Fibroblast of the conjunctiva (primary cell): Measurements from ENCODE around the gene TK2.

Experiments
- DNase-seq: peaks from one replicate; pipeline ENCODE4 v3.0.0-alpha.2; 2010; ENCODE audit warnings: low read depth

Gene TK2

DNA sequence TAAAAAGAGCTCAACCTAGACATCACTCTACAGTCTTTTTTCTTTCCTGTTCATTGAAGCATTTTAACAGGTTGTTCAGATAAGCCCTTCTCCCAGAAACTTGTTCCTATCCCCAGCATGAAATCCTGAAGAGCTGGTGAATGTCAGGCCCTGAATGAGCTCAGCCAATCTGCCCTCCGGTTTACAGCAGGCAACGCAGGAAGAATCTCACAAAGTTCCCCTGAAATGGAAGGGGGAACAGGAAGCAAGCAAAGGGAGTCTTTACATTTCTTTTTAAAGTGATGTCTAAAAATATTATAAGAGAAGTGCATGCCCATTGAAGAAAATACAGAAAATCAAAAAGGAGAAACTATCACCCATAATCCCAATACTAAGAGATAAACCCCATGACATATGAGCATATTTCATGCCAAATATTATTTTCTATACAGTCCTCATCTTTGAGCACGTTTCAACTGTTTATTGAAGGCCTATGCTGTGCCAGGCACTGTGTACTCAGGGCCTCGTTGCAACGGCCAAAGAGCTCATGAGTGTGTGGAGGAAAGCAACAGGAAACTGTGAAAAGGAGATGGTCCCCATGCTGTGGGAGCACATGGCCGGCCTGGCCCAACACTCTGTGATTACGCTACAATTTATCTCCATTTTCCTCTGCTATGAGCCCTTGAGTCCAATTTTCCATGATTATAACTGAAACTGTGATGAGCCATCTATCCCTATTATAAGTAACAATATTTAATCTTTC lies 5.7 kb downstream of the TK2 start:
- DNase-seq: no peak

DNA sequence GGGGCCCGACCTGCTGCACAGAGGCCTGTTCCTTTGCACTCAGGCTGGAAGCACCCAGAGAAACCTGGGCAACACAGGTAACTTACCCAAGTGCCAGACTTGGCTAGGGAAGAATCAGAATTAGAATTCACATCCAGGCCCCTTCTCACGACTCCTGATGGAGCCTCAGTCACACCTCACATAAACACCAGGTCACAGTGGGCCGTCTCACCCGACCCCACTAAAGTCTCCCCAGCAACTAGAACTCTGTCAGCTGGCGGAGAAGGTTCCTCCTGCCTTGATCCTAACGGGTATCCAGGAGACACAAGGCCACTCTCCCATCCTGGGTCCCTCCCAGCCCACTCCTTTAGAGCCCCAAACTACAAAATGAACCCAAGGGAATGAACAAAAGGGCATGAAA lies 6.4 kb downstream of the TK2 start:
- DNase-seq: no peak

DNA sequence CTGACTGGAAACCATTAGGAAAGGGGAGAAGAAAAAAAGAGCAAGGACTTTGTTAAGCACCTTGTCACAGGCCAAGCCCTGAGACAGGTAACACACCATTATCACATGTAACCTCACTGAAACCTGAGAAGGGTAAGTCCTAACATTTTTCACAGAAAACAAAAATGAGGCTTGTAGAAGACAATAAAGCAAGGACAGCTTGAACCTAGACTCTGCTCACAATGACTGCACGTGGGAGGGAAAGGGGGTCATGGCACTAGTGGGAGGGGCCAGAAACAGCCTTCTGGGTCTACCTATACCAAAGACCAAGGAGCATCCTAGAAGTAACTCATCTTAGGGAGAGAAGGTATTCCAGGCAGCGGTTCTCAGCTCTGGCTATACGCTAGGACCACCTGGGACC lies 7.5 kb downstream of the TK2 start:
- no peak for DNase-seq

DNA sequence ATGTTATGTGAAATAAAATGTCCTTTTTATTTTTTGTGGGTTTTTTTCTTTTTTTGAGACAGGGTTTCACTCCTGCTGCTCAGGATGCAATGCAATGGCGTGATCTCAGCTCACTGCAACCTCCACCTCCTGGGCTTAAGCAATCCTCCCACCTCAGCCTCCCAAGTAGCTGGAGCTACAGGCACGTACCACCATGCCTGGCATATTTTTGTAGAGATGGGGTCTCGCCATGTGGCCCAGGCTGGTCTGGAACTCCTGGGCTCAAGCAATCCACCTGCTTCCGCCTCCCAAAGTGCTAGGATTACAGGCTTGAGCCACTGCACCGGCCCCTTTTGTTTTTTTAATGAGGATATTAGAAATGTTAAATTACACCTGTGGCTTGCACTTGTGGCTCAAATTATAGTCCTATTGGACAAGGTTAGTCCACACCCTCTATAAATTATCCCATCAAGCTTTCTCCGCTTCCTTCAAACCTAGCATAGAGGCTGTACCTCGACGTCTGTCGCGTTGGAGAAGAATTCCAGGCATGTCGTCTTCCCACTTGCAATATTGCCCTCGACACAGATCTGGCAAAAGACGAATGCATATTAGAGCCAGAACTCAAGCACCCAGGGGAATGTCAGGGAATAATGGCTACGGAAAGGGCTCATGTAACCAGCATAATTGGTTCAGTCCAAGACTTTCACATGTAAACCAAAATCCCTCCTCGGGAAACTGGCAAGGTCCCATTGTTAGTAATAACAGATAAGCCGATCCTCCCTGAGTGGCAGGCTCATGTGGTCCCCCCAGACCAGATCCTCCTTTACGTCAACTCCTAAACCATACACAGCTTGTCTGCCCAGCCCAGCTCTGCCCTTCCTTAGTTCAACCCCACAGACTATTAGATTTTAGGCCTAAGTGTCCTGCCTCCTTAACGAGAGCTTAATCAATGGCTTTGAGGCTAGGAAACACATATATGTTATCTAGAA lies 8.2 kb downstream of the TK2 start:
- no peak for DNase-seq

DNA sequence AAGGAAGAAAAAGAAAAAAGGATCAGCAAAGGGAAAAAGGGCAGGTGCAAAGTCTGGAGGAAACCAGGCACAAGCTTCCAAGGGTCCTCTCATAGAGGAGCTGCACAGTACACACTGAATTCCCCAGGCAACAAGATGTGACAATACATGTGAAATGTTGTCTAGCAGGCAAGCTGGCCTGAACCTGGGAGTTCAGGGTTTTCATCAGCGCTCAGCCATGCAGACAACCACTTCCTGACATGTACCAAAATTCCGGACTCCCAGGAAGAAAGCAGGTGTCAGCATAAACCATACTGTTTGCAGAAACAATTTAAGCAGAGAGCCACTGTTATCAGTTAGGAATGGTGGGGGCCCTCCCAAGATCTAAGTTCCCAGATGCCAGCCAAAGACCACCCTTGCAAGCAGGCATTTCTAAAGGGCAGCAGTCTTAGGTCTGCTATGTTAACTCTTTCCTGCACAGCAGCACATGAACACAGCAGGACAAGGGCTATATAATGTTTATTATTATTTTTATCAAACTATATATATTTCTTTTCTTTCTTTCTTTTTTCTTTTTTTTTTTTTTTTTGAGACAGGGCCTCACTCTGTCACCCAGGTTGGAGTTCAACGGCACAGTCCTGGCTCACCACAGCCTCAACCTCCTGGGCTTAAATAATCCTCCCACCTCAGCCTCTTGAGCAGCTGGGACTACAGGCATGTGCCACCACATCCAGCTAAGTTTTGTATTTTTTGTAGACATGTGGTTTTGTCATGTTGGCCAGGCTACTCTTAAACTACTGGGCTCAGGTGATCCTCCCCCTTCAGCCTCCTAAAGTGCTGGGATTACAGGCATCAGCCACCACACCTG lies 10.1 kb downstream of the TK2 start:
- no peak for DNase-seq

DNA sequence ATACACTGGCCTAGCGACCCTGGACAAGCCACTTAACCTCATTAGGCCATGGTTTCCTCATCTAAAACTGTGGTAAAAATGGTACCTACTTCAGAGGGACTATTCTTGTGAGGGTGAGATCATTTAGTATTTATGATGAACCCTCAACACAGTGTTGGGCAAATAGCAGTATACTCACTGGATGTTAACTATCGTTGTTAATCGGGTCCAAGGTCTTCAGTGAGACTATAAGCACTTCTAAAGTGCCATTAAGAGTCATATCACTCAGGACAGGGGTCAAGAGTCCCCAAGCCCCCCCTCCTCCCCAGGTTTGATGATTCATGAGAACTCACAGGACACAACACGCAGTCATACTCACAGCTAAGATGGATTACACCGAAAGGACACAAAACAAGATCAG lies 11.0 kb downstream of the TK2 start:
- no peak for DNase-seq

DNA sequence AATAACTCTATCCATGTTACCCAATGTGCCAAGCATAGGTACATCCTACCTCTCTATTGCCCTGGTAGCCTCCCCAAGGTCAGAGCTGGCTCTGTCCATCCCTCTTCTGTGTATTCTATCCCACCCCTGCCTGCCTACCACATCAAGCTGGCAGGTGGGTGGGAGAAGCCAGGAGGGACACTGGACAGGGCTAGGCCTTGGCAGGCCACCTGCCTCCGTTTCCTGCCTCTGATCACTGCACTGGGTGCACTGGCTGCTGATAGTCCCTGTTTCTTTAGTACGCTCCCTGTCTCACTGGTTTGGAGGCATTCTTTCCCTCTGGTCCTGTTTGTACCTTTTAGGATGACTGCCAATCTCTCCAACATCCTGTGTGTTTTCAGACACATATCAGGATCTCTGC lies 12.7 kb downstream of the TK2 start:
- DNase-seq: no peak

DNA sequence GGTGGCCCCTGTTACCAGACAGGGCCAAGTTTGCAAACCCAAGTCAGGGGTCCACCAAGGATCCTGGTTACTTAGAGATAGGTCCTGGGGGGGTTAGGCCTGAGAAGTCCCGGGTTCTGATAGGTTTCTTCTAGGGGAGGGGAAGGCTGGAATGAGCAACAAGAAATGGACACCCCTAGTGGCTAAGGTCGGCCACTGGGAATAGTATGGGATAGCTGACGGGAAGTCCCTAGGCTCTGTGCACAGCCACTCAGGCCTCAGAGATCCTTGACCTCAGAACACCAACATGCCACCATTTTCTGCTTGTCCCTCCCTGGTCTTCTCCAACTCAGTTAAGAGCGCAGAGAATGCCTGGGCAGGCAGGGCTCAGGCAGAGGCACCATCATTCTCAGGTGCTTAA lies 13.4 kb downstream of the TK2 start:
- no peak for DNase-seq

DNA sequence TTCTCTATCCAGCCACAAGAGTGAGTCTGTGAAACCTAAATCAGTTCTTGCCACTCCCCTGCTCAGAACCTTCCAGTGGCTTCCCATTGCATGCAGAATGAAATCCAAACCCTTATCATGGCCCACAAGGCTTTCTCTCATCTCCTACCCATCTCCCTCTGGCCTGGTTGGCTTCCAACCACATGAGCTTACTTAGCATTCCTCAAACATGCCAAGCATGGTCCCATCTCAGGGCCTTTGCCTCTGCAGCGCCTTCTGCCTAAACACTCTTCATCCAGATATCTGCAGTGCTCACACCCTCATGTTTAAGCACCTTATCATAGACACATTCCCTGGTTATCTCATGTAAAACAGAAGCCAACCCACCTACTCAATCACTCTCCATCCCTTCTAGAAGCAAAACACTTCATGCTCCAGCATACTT lies 15.5 kb downstream of the TK2 start:
- DNase-seq: no peak

DNA sequence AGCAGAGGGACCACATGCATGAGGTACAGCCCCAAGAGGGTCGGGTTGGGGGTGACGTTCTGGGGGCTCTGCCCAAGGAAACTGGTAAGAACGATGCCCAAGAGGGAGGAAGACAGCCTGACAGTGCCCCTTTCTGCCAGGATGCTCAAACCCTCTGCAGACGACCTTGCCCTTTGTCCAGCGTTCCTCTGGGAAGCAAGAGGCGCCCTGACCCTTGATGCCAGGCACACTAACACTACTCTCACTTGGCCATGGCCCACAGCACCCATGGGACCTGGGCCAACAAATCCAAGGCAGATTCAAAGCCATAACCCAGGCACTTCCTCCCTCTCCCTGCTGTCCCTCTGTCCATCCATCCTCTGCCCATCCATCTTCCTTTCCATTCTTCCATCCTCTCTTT lies 20.4 kb downstream of the TK2 start:
- DNase-seq: no peak

DNA sequence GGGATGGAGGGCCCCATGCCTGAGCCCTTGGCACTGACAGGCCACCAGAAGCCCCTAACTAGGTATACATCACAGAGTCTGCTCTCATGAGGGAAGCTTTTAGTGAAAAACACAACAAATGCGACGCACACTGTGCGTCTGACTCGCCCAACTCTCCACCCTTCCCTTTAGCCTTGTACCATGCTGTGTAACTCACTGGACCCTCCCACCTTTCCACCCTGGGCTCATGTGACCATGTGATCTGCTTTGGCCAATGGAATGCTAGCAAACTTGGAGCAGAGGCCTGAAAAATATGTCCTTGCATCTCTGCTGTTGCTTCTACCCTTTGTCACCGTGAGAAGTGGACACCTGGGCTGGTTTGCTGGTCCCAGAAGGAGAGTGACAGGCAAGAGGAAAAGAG lies 21.6 kb downstream of the TK2 start:
- DNase-seq: no peak

DNA sequence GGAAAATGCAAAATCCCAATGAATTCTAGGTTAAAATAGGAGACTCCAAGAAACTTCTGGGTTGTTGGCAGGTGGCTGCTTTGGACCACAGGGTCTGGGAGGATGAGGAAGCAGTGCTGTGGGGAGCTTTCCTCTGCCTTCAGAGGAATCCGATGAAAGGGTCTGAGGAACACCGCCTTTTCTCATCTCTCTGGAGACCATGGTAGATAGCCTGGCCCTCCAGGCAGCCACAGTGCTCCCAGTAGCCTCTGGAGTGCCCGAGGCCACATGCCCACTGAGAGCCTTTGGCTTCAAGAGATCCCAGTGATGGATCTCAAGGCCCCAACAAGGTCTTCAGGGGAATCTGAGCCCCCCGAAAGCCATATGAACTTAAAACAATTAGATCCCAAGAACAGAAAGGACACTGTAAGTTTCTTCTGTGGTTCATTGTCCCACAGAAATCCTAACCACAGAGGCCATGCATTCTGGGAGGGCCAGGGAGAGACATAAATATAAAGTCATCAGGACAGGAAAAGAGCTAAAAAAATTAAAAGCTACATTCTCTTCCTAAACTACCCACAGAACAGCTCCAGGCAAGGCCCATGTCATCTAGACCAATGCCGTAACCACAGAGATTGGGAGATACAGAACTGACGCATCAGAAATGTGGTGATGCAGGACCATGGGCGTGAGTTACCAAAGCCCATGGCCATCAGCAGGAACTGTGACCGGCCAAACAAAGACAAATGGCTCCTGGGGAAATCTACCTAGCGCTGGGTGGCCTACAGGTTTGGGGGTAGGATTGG lies 24.3 kb downstream of the TK2 start:
- no peak for DNase-seq

DNA sequence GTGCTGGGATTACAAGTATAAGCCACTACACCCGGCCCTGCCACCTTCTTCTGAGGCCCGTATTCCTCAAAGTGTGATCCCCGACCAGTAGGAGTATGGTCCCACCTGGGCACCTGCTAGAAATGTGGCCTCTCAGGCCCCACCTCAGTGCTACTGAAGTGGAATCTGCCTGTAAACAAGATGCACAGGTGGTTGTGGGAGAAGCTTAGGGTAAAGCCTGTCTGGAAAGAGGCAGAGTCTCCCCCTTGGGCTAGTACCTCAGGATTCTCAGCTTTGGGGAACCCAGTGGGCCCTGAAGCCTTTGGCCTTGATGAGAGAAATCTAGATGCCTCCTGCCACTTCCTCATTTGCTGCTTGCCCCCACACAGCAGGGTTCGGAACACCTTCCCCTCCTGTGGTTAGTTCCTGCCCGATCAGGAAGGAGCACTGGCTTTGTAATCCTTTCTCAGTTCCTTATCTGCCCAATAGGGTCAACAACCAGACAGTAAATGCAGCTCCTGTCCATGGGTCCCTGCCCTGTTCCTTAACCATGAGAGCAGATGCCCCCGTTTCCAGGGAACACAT lies 25.2 kb downstream of the TK2 start:
- no peak for DNase-seq

DNA sequence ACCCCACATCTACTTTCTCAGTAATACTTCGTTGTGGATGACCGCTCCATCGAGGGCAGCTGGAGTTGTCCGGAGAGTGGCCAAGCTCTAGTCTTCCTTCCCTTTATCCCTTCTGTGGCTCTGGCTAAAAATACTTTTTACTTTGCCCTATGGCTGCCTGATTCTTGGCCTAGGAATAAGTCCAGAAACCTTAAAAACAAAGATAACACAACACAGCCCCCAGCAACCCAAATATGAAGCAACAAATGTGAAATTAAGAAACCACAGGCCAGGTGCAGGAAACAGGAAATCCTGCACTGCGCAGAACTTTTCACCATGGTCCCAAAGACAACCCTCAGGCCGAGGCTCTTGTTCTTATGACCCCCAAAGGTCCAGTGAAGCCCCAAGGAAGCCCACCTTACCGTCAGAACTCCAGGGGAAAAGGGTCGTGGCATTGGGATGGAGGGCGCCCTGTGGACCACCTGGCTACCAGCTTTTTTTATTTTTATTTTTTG lies 26.0 kb downstream of the TK2 start:
- no peak for DNase-seq

DNA sequence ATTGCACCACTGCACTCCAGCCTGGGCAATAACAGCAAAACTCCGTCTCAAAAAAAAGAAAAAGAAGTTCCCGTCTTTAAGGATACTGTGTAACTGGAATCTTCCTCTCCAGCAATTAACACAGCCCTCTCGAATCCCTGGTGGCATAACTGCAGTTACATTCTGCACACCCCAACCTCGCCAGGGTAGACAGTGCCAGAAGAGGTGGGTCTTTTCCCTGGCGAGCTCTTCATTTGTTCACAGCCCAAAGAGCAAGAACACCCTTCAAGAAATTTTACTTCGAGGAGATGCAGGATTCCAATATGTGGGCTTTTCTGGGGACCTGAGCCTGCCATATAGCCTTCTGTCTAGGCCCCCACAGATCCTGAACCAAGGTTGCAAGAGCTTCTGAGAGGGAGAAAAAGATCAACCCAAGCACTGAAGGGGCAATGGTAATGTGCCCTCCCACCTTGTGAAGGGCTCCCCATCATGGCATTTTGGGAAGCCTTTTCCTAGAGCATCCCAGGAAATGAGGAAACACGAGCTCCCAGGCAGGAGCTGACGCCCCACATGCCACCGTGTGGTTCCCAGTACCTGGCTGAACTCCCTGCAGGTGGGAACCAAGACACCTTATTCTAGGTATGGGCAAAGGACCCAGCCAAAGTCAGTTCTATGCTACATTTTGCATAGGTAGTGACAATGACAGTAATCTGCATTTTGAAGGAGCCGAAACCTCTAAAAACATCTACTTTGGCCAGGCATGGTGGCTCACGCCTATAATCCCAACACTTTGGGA lies 26.9 kb downstream of the TK2 start:
- DNase-seq: no peak

DNA sequence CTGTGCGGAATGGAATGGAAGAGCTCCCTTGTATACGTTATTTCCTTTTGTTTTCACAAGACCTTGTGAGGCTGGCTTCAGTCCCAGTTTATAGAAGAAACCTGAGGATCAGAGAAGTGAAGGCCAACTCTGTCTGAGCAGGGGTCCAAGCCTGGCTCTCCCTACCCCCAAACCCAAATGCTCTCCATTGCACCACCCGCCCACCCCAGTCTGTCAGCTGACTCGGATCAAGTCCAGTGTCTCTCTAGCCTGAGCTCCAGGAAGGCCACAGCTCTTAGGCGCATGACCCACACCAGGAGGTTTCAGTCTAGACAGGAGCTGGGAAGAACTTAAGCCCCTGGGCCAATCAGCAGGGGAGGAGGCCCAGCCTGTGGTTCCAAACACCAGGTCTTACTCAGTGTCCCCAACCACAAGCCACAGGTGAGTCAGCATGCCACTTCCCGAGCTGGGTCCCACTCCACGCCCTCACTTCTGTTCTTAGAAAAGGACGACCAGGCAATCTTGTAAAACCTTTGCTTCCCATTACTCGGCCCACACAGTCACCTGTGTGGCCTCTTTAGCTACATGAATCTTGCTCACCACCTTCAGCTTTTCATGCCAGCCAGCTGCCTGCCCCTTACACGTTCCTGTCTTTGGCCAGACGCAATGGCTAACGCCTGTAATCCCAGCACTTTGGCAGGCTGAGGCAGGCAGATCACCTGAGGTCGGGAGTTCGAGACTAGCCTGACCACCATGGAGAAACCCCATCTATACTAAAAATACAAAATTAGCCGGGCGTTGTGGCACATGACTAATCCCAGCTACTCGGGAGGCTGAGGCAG lies 27.8 kb downstream of the TK2 start:
- no peak for DNase-seq

DNA sequence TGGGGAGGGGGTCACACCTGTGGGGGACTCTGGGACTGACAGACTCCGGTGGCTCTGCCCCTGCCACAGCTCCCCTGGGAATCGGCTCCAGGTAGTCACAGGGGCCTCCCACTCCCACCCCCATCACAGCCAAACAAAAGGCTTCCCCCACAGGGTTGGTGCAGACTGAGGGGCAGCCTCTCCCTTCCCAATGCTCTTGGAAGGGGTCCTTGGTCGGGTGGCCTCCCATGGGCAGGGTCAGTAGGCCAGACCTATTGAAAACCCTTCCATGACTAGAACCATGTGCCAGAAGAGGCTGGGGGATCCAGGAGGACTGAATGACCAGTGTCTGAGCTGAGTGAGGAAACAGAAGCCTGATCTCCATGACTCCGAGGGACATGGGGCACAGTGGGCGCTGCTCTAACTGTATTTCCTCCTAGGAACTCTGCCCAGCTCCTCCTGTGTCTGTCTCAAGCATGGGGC lies 28.6 kb downstream of the TK2 start:
- DNase-seq: no peak

DNA sequence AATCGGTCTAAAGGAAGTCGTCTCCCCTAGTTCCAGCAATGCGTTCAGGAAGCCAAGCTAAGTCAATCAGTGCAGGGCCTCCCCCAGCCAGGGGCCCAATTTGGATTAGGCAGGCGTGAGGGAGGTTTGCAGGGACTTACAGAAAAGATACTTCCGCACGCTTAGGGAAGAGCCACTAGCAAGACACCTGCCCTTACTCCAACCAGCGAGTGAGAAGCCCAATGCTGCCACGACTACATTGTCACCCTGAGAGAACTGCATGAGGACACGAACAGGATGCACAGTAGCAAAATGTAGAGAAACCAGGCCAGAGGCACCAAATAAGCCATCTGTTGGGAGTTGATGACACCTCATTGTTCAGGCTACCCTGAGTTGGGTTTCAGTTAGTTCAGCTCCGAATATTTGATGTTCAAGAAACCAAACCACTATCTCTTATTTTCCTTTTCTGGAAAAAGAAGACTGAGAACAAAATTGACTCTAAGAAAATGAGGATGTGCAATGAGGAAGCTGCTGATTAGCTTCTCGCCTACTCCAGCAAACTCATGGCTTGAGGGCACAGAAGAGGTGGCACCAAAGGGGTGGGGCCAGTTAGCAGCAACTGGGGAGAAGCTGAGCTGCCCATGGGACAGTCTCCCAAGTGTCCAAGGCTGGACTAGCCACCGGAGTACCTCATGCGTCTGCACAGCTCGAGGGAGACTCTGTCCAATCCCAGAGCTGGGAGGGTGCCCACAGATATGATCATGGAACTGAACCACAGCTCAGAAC lies 29.3 kb downstream of the TK2 start:
- no peak for DNase-seq
